Nucleus accumbens (tissue), 56 donors: ENCODE data around the gene STEAP2.
"Not testable (repeated sequence)": the region's sequence is repeated elsewhere in the genome, so short reads cannot be mapped to it uniquely, and the experiment has no call there.

Experiments used
- DNase-seq, 56 donors: peaks; one replicate each; lab custom pipeline; 2025; lab: John Stamatoyannopoulos, UW

The STEAP2 gene

GRCh38 chr7:90211391-90212148 lies at the start of gene STEAP2:
TSS of gene STEAP2 (plus strand) at chr7:90211740. CDS start at chr7:90225083, 13,343 bp downstream.
- DNase-seq, result peak in 55 of 56 donors; percentile 7 to 92 (median 70)

GRCh38 chr7:90163534-90163933 lies 48.0 kb upstream of the STEAP2 start:
- DNase-seq, result no peak

DNA sequence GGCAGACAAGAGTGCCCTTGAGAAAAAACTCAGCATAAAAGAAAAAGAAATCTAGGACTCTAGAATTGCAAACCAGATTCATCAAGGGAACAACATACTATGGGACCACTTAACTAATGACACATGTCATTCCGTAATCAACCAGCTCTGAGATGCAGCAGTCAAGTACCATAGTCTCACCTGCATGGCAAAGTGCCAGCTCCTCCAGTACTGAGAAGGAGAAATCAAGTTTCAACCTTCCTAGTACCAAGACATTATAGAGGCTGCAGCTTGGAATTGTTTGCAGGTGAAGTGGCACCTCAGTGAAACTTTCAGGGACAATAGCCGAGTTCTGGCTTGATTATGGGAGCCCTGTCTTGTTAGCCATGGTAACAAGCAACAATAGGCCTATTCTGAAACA lies 45.8 kb upstream of the STEAP2 start:
- no peak for DNase-seq

GRCh38 chr7:90166153-90166552 lies 45.4 kb upstream of the STEAP2 start:
- no peak for DNase-seq

DNA sequence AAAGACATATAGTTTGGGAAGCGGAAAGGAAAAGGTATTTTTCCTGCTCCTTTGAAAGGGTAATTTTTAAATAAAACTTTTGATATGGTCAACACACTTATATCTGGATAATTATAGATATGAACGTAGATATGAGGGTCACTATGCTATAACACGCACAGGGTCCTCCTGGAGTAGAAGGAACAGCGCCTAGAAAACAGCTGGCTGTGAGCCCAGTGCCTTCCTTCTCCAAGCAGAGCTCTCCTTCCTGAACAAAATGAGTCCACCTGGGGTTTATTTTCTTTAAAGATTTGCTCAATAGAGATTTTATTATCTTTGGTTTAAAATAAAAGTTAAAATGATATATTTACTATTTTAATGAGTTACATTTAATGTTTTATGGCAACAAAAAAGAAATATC lies 44.2 kb upstream of the STEAP2 start:
- no peak for DNase-seq

DNA sequence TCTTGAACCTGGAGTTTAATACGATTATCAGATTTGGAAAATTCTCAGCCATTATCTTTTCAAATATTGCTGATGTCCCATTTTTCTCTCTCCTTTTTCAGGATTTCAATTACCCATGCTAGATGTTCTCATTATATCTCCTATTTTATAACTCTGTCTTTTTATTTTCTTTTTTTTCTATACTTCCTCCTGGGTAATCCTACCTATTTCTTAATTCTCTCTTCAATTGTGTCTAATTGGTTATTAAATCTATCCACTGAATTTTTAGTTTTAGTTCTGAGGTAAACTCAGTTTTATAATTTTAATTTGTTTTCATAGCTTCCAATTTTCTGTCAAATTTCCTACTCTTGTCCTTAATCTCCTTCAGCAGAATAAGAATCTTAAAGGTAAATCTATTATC lies 41.6 kb upstream of the STEAP2 start:
- DNase-seq, result no peak

- DNase-seq, result no peak
Observed at GRCh38 chr7:90172121-90172520, 39.4 kb upstream of the STEAP2 start.

GRCh38 chr7:90172624-90173023 lies 38.9 kb upstream of the STEAP2 start:
- no peak for DNase-seq

- DNase-seq, result no peak
Observed at GRCh38 chr7:90173127-90173844, 38.3 kb upstream of the STEAP2 start.

DNA sequence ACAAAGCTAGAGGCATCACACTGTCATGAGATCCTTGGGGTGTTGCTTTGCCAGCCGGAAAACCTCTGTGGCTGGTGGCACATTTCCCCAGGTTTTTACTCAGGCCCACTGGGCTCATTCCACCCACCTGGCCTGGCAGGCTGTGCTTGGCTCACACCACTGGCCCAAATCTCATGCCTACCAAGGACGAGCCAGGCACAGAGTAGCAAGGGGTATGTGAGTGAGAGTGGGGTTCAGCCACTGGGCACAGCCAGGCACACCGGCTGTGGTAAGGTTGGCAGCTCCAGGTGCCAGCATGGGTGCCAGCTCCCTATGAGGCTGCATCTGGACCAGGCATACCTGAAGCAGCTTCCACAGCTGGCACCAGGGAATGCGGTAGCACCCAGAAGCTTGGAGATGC lies 35.9 kb upstream of the STEAP2 start:
- no peak for DNase-seq

GRCh38 chr7:90176195-90176594 lies 35.3 kb upstream of the STEAP2 start:
- DNase-seq, result no peak

DNA sequence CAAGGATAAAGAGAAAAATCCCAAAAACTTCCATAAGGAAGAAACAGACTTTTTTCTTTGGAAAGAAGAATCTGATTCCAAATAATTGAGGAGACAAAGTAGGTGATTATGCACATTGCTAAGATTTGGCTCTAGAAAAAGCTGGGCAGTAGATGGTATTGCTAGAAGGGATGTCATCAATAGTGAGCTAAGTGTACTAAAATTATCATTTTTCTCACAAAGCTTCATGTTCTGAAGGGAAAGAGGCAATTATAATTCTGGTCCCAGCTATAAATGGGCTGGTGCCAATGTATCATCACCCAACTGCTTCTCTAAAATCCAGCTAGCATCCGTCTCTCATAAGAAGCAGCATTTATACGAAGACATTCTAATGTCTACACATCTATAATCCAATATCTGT lies 33.4 kb upstream of the STEAP2 start:
- no peak for DNase-seq

DNA sequence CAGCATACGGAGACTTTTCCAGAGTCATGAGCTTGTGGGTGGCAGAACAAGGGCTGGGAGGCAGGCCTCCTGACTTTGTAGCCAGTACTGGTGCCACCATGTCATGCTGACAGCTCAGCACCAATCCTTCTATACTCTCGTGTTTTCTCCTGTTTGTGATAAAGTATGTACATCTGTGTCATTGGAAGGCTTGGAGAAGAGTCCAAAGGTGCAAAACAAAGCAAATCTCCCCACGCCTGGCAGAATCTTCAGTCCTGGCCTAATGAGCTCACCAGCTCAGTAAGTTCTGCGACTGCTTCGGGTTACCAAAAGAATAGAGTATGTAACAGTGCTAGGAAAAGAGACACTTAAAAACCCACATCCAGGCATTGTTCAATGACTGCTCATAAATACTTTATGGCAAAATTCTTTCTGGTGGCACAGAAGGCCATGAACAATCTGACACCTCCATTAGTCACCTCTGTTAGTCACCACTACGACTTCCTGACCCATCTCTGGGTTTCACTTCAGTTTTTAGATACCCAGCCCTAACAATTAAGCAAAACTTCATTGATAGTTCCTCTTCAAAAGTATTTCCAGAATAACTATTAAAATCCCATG lies 32.8 kb upstream of the STEAP2 start:
- no peak for DNase-seq

- no peak for DNase-seq
Observed at GRCh38 chr7:90180011-90180585, 31.4 kb upstream of the STEAP2 start.

- no peak for DNase-seq
Observed at GRCh38 chr7:90180649-90181048, 30.9 kb upstream of the STEAP2 start.

DNA sequence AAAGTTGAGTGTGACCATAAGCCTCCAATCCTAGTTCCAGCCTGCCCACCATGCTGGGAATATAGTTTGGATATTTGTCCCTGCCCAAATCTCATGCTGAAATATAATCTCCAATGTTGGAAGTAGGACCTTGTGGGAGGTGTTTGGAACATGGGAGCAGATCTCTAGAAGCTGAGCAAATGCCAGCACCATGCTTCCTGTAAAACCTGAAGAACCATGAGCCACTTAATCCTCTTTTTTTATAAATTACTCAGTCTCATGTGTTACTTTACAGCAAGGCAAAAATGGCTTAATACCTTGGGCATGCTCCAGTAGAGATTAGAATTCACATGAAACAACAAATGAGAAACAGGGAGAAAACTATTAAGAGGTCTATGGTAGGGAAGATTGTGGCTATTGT lies 30.1 kb upstream of the STEAP2 start:
- no peak for DNase-seq

- not testable (repeated sequence) for DNase-seq
Observed at GRCh38 chr7:90186290-90186689, 25.2 kb upstream of the STEAP2 start.

GRCh38 chr7:90187507-90188050 lies 24.0 kb upstream of the STEAP2 start:
- DNase-seq, result no peak

DNA sequence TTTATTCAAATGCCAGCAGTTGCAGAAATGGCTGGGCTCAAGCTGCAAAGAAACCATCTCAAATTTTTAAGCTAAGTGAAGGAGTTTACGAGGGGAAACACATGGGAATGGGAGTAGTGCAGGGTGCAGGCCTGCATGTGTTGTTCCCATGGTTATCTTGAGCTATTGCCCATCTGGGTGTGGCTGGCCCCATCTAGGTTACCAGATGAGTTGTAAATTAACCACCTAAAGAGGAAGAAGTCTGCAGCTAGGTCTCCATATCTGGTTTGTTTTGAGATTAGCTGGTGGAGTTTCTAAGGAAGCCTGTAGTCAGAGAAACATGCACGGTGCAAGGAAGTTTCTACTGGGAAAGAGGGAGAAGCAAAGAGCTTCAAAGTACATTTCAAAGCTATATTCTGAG lies 23.3 kb upstream of the STEAP2 start:
- DNase-seq, result no peak

DNA sequence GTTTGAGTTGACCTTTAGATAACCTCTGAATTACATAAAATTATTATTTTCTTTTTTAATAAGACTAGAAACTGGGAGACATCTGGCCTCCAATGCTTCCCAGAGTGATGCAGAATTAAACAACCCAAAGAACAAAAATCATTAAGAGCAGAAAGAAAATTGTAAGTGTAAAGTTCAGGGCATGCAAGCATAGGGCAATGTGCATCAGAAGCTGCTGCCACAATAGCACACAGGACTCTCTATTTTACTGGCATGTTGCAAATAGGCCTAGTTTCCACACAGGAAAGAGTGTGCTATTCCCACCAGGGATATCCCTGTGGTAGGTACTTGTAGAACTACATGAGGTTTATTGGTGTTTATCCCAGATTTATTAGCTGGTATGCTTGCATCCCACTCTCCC lies 20.5 kb upstream of the STEAP2 start:
- DNase-seq, result no peak

GRCh38 chr7:90191648-90192047 lies 19.9 kb upstream of the STEAP2 start:
- DNase-seq, result no peak
